Measurements from ENCODE around the gene RPTOR.
A peak's percentile ranks its signal among the peaks of the same experiment; 100 is the strongest.

Gene RPTOR

DNA sequence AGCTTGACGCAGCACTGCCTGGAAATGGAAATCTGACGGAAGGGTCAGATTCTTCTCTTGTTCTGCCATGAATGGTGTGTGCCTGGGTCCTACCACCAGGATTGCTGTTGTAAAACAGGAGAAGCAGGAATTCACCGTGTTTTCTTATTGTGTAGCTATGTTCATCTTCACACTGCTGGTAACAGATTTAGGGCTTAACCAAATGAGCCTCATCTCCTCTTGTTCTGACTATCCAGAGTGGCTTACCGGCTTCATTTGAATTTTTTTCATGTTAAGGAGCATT is 349.7 kb downstream of the RPTOR start:
- DNase-seq (ENCODE audit: low spot score) = no peak
- TF ChIP-seq, protein P1, sequence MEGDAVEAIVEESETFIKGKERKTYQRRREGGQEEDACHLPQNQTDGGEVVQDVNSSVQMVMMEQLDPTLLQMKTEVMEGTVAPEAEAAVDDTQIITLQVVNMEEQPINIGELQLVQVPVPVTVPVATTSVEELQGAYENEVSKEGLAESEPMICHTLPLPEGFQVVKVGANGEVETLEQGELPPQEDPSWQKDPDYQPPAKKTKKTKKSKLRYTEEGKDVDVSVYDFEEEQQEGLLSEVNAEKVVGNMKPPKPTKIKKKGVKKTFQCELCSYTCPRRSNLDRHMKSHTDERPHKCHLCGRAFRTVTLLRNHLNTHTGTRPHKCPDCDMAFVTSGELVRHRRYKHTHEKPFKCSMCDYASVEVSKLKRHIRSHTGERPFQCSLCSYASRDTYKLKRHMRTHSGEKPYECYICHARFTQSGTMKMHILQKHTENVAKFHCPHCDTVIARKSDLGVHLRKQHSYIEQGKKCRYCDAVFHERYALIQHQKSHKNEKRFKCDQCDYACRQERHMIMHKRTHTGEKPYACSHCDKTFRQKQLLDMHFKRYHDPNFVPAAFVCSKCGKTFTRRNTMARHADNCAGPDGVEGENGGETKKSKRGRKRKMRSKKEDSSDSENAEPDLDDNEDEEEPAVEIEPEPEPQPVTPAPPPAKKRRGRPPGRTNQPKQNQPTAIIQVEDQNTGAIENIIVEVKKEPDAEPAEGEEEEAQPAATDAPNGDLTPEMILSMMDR (IDR thresholded peaks at IDR 0.05; ENCODE audit: extremely low read depth, missing control alignments) = no peak

DNA sequence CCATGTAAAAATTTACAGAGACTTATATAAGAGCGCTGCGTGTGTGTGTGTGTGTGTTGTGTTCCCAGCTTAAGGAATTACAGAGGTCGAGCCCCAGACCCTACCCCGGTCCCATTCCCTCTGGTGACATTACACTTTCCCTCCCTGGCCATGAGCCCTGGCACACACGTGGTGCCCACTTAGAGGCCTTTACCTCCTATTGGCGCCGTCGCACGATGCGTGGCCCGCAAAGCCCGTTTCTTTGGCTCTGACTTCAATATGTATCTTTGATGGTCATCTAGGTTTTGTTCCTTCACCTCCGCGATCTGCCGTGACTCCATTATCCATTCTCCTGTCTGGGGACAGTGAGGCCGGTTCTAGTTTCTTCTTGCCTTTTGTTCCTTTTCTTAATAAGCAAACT is 350.1 kb downstream of the RPTOR start:
- DNase-seq (ENCODE audit: low spot score) = no peak

DNA sequence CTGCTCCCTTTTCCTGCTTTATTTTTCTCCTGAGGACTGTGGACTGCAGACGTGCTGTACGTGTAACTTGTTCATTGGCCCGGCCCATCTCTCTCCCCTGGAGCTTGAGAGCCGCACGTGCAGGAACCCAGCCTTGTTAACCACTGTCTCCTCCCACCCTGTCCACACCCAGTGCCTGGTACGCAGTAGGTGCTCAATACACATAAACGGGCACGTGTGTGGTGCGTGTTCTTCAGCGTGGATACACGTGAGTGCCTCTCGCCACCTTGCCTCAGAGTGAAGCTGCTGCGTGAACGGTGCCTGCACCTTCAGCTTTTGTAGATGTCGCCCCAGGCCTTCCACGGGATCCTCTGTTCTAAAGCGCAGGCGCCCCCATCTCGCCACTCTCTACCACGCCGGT is 350.7 kb downstream of the RPTOR start:
- TF ChIP-seq, protein P1 (IDR thresholded peaks at IDR 0.05; ENCODE audit: extremely low read depth, missing control alignments) = no peak
- DNase-seq (ENCODE audit: low spot score) = no peak

More for the DNA sequence above, 350.1 kb downstream of the RPTOR start:
- TF ChIP-seq, protein P1 (IDR thresholded peaks at IDR 0.05; ENCODE audit: extremely low read depth, missing control alignments) = no peak

DNA sequence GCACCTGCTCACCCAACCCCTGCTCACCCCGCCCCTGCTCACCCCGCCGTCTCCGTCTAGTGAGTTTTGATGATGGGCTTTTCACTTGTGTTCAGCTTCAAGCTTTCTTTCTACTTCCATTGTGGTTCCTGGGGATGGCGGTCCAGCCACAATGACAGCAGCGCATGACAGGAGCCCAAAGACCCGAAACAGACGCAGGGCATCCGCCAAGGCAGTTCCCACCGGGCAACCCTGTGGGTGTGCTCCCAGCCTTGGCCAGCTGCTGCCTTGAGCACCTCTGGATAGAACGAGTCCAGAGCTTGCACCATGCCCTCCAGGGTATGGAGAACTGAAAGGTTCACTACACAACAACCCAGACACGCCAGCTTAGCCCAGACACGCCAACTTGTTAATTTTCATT is 354.1 kb downstream of the RPTOR start:
- TF ChIP-seq, protein P1 (IDR thresholded peaks at IDR 0.05; ENCODE audit: extremely low read depth, missing control alignments) = no peak
- DNase-seq (ENCODE audit: low spot score) = no peak

DNA sequence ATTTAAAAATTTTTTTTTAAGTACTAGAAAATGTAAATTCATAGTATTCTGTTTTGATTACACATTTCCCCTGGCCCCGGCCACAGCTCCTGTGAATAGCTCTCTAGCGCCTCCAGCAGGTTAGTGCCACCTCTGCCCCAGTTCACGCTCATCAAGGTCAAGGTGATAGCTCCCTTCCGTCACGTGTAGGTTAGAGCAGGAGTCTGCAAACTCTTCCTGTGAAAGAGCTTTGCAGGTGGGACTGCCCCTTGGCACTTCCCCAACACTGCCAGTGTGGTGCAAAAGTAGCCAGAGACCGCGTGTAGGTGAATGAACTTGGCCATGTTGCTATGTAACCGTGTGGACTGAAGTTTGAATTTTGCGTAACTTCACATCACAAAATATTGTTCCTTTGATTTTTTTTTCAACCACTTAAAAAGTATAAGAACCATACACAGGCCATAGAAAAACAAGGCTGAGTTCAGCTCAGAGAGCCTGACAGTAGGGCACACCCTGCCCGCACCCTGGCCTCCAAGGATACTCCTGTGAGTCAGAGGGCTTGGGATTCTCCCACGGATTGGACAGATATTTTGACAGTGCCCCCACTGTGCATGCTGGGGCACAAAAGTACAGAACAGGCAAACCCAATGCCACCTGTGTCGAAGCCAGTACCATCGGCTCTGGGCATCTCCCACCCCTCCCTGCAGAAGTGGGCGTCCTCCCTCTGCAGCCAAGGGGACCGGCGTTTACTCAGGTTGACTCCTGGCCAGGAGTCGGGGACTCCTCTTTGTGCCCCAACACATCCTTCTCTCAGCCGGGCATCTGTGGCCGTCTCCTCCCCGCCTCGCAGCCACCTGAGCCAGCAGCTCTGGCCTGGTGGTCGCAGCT is 355.0 kb downstream of the RPTOR start:
- DNase-seq (ENCODE audit: low spot score) = peak; percentile 80
- TF ChIP-seq, protein P1 (IDR thresholded peaks at IDR 0.05; ENCODE audit: extremely low read depth, missing control alignments) = peak; percentile 58

DNA sequence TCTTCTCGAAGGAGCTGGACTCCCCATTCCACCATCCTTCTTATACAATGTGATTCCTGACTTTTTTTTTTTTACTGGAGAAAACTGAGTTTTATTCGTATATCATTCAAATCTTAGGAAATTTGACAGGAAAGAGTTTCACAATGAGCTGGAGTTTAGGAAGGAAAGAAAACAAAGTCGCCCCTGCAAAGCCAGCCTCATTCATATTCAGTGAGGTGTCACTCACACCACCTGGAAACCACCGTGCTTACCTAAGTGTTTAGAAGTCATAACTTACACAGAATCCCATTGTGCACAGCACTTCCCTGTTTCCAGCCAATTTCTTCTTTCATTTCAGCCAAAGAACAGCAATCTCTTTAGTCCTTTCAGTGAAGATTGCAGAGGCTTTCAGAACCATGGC is 356.7 kb downstream of the RPTOR start:
- TF ChIP-seq, protein P1 (IDR thresholded peaks at IDR 0.05; ENCODE audit: extremely low read depth, missing control alignments) = no peak
- DNase-seq (ENCODE audit: low spot score) = peak; percentile 76

DNA sequence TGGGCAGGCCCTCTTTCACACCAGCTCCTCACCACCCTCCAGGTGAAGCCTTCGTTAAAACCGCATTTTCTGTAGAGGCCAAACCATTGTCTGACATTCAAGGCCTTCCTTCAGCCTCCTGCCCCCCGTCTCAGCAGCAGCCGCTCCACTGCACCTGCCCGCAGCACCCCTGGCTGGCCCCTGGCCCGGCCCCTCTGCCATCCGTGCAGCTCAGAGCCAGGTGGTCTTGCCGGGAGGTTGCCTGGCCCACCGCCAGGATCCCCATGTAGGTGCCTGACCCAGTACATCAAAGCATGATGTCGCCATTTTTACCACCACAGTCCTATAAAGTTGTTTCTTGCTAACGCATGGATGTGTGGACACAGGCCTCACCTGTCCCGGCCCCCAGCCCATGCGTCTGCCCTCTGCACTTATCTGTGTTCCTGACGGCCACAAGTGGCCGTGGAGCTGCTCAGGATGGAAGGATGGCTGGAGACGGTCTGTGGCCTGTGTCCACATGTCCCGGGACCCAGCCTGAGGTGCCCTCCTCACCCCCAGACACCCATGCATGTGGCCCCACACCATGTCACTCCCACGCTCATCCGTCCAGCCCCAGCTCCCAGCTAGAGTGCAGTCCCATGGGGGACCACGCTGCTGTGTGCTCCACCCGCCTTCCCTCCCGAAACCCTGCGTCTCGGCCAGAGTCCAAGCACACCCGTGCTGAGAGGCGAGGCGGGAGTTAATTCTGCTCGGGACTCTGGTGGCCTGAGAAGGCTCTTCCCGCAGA is 357.7 kb downstream of the RPTOR start:
- TF ChIP-seq, protein P1 (IDR thresholded peaks at IDR 0.05; ENCODE audit: extremely low read depth, missing control alignments) = no peak

More for the DNA sequence above, 357.7 kb downstream of the RPTOR start:
- DNase-seq (ENCODE audit: low spot score) = no peak

All from GM20000 (cell line).